Measurements from ENCODE around the gene COL4A2.

Gene COL4A2

GRCh38 chr13:110463156-110463555 is 156.1 kb downstream of the COL4A2 start:
- H3K36me3 ChIP-seq (ENCODE audit: insufficient read depth, low read length): no peaks in the 10 kb centered on the region
- TF ChIP-seq, protein P1, sequence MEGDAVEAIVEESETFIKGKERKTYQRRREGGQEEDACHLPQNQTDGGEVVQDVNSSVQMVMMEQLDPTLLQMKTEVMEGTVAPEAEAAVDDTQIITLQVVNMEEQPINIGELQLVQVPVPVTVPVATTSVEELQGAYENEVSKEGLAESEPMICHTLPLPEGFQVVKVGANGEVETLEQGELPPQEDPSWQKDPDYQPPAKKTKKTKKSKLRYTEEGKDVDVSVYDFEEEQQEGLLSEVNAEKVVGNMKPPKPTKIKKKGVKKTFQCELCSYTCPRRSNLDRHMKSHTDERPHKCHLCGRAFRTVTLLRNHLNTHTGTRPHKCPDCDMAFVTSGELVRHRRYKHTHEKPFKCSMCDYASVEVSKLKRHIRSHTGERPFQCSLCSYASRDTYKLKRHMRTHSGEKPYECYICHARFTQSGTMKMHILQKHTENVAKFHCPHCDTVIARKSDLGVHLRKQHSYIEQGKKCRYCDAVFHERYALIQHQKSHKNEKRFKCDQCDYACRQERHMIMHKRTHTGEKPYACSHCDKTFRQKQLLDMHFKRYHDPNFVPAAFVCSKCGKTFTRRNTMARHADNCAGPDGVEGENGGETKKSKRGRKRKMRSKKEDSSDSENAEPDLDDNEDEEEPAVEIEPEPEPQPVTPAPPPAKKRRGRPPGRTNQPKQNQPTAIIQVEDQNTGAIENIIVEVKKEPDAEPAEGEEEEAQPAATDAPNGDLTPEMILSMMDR (conservative IDR thresholded peaks at IDR 0.05; ENCODE audit: low read length): no peak
- no peak for TF ChIP-seq EZH2phosphoT487 (IDR thresholded peaks at IDR 0.05; ENCODE audit: borderline replicate concordance)

DNA sequence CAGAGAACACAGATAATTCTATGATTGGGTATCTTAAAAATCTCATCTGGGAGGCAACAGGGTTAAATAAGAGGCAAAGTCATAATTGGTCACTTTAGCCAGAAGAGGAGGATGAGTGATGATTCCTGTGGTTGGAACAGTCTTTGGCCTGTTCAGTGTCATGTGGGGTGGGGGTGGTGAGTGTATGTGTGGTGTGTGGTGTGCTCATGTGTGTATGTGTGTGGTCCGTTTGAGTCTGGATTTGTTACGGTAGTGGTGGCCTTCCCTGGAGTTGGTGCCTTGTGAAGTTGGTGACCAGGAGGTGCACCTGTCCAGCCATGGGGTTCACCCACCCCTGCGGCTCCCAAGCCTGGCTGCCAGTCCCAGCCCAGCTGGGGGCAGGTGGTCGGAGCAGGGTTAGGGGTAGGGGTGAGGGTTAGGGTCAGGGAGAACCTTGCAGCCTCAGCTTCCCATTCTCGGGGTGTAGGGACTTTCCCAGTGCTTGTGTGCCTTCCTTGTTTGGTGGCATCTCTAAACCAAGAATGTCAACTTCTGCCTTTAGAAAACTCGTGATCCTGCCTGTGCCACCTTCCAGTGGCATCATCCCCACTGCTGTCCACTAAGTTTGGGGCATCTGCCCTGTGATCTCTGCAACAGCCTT is 156.9 kb downstream of the COL4A2 start:
- Histone ChIP-seq H3K9me3 (ENCODE audit: insufficient read depth, low read depth, low read length) (no peaks in the 10 kb centered on the region), H2AFZ (ENCODE audit: low read length) (no peak overlapping the region), H3K9ac (ENCODE audit: low read depth, low read length, poor library complexity, severe bottlenecking) (no peak overlapping the region), H4K20me1 (ENCODE audit: insufficient read depth, low read length, poor library complexity, severe bottlenecking) (no peaks in the 10 kb centered on the region), H3K4me1 (ENCODE audit: insufficient read depth, low read length, poor library complexity, severe bottlenecking) (peaks cover 16% of the 10 kb centered on the region), H3F3A (ENCODE audit: low read depth) (no peaks in the 10 kb centered on the region), H3K27me3 (ENCODE audit: insufficient read depth, low read length, poor library complexity, severe bottlenecking) (no peaks in the 10 kb centered on the region), H3K79me2 (ENCODE audit: insufficient read depth, low read length) (peaks cover 10% of the 10 kb centered on the region; the same call in 1 of the 2 replicates), H3K4me3 (ENCODE audit: low read length, poor library complexity, severe bottlenecking) (peak overlapping the region; percentile 26), H3K4me2 (ENCODE audit: low read depth, low read length, poor library complexity, severe bottlenecking) (peak overlapping the region; percentile 8), H3K9me2 (replicated peaks; ENCODE audit: low read depth, low read length) (no peaks in the 10 kb centered on the region), H3K36me3 (ENCODE audit: insufficient read depth, low read length) (no peaks in the 10 kb centered on the region)
- TF ChIP-seq EZH2phosphoT487 (IDR thresholded peaks at IDR 0.05; ENCODE audit: borderline replicate concordance): no peak
- TF ChIP-seq, protein P1 (conservative IDR thresholded peaks at IDR 0.05; ENCODE audit: low read length): no peak

More at GRCh38 chr13:110463156-110463555, 156.1 kb downstream of the COL4A2 start:
- Histone ChIP-seq H3K79me2 (ENCODE audit: insufficient read depth, low read length) (peaks cover 10% of the 10 kb centered on the region; the same call in 1 of the 2 replicates), H3K4me2 (ENCODE audit: low read depth, low read length, poor library complexity, severe bottlenecking) (peak overlapping the region; percentile 30), H3K9ac (ENCODE audit: low read depth, low read length, poor library complexity, severe bottlenecking) (no peak overlapping the region), H3K9me2 (replicated peaks; ENCODE audit: low read depth, low read length) (no peaks in the 10 kb centered on the region), H3K27me3 (ENCODE audit: insufficient read depth, low read length, poor library complexity, severe bottlenecking) (no peaks in the 10 kb centered on the region), H2AFZ (ENCODE audit: low read length) (no peak overlapping the region), H3K4me1 (ENCODE audit: insufficient read depth, low read length, poor library complexity, severe bottlenecking) (peaks cover 16% of the 10 kb centered on the region), H3F3A (ENCODE audit: low read depth) (no peaks in the 10 kb centered on the region), H3K9me3 (ENCODE audit: insufficient read depth, low read depth, low read length) (no peaks in the 10 kb centered on the region), H4K20me1 (ENCODE audit: insufficient read depth, low read length, poor library complexity, severe bottlenecking) (no peaks in the 10 kb centered on the region), H3K4me3 (ENCODE audit: low read length, poor library complexity, severe bottlenecking) (no peak overlapping the region)

- peaks cover 16% of the 10 kb centered on the region for H3K4me1 ChIP-seq (ENCODE audit: insufficient read depth, low read length, poor library complexity, severe bottlenecking)
- H3K9me3 ChIP-seq (ENCODE audit: insufficient read depth, low read depth, low read length): no peaks in the 10 kb centered on the region
- H3K79me2 ChIP-seq (ENCODE audit: insufficient read depth, low read length): peaks cover 10% of the 10 kb centered on the region; the same call in 1 of the 2 replicates
- no peak for TF ChIP-seq EZH2phosphoT487 (IDR thresholded peaks at IDR 0.05; ENCODE audit: borderline replicate concordance)
- TF ChIP-seq, protein P1 (conservative IDR thresholded peaks at IDR 0.05; ENCODE audit: low read length): no peak
- no peaks in the 10 kb centered on the region for H4K20me1 ChIP-seq (ENCODE audit: insufficient read depth, low read length, poor library complexity, severe bottlenecking)
- no peaks in the 10 kb centered on the region for H3K36me3 ChIP-seq (ENCODE audit: insufficient read depth, low read length)
- H3K9me2 ChIP-seq (replicated peaks; ENCODE audit: low read depth, low read length): no peaks in the 10 kb centered on the region
- H3K4me3 ChIP-seq (ENCODE audit: low read length, poor library complexity, severe bottlenecking): peak overlapping the region; percentile 26
- H2AFZ ChIP-seq (ENCODE audit: low read length): no peak overlapping the region
- peak overlapping the region; percentile 55 for H3K4me2 ChIP-seq (ENCODE audit: low read depth, low read length, poor library complexity, severe bottlenecking)
- H3K9ac ChIP-seq (ENCODE audit: low read depth, low read length, poor library complexity, severe bottlenecking): peak overlapping the region; percentile 53
- H3F3A ChIP-seq (ENCODE audit: low read depth): no peaks in the 10 kb centered on the region
- no peaks in the 10 kb centered on the region for H3K27me3 ChIP-seq (ENCODE audit: insufficient read depth, low read length, poor library complexity, severe bottlenecking)
Observed at GRCh38 chr13:110464556-110465333, 157.7 kb downstream of the COL4A2 start.
